DMS153 treated with DMSO at 0.1 percent for 48 hours (cell line): Measurements from ENCODE around the gene L3MBTL4.

Experiments
- DNase-seq: peaks from one replicate; lab custom pipeline; 2025; ENCODE audit not compliant: unreplicated experiment; lab: John Stamatoyannopoulos, UW

The L3MBTL4 gene

GRCh38 chr18:6366776-6367175, 47.9 kb downstream of the L3MBTL4 start:
- no peak for DNase-seq

- no peak for DNase-seq
These were observed 49.3 kb downstream of the L3MBTL4 start for GRCh38 chr18:6365385-6365784.

GRCh38 chr18:6363216-6363615, 51.5 kb downstream of the L3MBTL4 start:
- DNase-seq, result no peak

- no peak for DNase-seq
These were observed 52.1 kb downstream of the L3MBTL4 start for GRCh38 chr18:6362559-6363129.

GRCh38 chr18:6357668-6358067, 57.0 kb downstream of the L3MBTL4 start:
- DNase-seq, result no peak

- no peak for DNase-seq
These were observed 58.7 kb downstream of the L3MBTL4 start for GRCh38 chr18:6355789-6356589.

- DNase-seq, result no peak
These were observed 62.4 kb downstream of the L3MBTL4 start for GRCh38 chr18:6352275-6352674.

GRCh38 chr18:6342990-6343389, 71.7 kb downstream of the L3MBTL4 start:
- DNase-seq, result no peak

GRCh38 chr18:6341709-6342108, 73.0 kb downstream of the L3MBTL4 start:
- DNase-seq, result no peak

- no peak for DNase-seq
These were observed 73.4 kb downstream of the L3MBTL4 start for GRCh38 chr18:6341303-6341702.

GRCh38 chr18:6340121-6340520, 74.6 kb downstream of the L3MBTL4 start:
- no peak for DNase-seq

GRCh38 chr18:6336239-6336638, 78.5 kb downstream of the L3MBTL4 start:
- no peak for DNase-seq

- no peak for DNase-seq
These were observed 80.7 kb downstream of the L3MBTL4 start for GRCh38 chr18:6333981-6334380.

GRCh38 chr18:6331872-6332271, 82.8 kb downstream of the L3MBTL4 start:
- no peak for DNase-seq

GRCh38 chr18:6330786-6331185, 83.9 kb downstream of the L3MBTL4 start:
- no peak for DNase-seq

- DNase-seq, result no peak
These were observed 86.1 kb downstream of the L3MBTL4 start for GRCh38 chr18:6328621-6329010.

- DNase-seq, result no peak
These were observed 86.7 kb downstream of the L3MBTL4 start for GRCh38 chr18:6327895-6328620.

GRCh38 chr18:6327485-6327884, 87.2 kb downstream of the L3MBTL4 start:
- DNase-seq, result no peak

GRCh38 chr18:6326566-6326965, 88.1 kb downstream of the L3MBTL4 start:
- DNase-seq, result no peak

GRCh38 chr18:6323319-6323889, 91.3 kb downstream of the L3MBTL4 start:
- DNase-seq, result no peak

GRCh38 chr18:6315517-6316331, 99.0 kb downstream of the L3MBTL4 start:
- DNase-seq, result no peak
